PC-3 (cell line): ENCODE data around the gene ANTXR2.

ENCODE experiments used
- EZH2 ChIP-seq: fragments of 300-600 bp; sonication (generic); IDR thresholded peaks from one replicate; pipeline ENCODE4 v1.6.1; 2017; ENCODE audit warnings: antibody characterized with exemption, mild to moderate bottlenecking, low read length; ENCODE audit not compliant: unreplicated experiment
- TF ChIP-seq, protein P1 (sequence below): fragments of 300-600 bp; sonication (generic); conservative IDR thresholded peaks from 2 replicates; pipeline ENCODE4 v1.5.1; 2017; ENCODE audit warnings: antibody characterized with exemption, low read depth, mild to moderate bottlenecking, low read length

DNA sequence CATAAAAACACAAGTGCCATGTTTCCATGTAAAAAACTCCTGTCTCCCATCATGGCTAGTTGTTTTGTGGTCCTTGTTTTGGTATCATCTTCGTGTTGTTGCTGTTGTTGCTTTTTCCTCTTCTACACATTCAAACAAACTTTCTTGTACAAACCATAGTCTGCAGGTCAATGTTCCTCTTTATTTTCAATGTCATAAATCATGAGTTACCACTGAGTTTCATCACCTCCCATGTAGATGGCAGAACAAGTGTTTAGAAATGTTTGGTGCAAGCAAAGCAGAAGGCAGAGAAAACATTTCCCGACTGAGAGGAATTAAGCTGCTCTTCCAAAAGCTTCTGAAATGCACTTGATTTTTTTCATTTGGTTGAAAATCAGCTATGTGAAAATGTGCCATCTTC lies 166.0 kb downstream of the ANTXR2 start:
- TF ChIP-seq, protein P1, sequence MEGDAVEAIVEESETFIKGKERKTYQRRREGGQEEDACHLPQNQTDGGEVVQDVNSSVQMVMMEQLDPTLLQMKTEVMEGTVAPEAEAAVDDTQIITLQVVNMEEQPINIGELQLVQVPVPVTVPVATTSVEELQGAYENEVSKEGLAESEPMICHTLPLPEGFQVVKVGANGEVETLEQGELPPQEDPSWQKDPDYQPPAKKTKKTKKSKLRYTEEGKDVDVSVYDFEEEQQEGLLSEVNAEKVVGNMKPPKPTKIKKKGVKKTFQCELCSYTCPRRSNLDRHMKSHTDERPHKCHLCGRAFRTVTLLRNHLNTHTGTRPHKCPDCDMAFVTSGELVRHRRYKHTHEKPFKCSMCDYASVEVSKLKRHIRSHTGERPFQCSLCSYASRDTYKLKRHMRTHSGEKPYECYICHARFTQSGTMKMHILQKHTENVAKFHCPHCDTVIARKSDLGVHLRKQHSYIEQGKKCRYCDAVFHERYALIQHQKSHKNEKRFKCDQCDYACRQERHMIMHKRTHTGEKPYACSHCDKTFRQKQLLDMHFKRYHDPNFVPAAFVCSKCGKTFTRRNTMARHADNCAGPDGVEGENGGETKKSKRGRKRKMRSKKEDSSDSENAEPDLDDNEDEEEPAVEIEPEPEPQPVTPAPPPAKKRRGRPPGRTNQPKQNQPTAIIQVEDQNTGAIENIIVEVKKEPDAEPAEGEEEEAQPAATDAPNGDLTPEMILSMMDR = no peak
- TF ChIP-seq EZH2 = no peak
